Activated CD8-positive, alpha-beta T cell treated with anti-CD3 and anti-CD28 coated beads, Interleukin-2, amount 10 ng/mL, durations not matched to agents 7 days and 5 days (primary cell): ENCODE results near the gene SIGLEC10. TPM values are rescaled to one million over a fixed set of nuclear protein-coding genes. Genes with fewer than 3 reads are reported as not detected.
A peak's percentile ranks its signal among the peaks of the same experiment; 100 is the strongest.

Experiments used
- ATAC-seq: fragments of 150-1000 bp; cut with Tn5 transposase; one replicate; pipeline ENCODE4 v1.10.0; 2021; ENCODE audit warnings: moderate library complexity
- CTCF ChIA-PET: fragments of 350-600 bp; sonication (Branson Sonifier 250); formaldehyde crosslinking; loops from one replicate; lab custom pipeline; 2021; ENCODE audit warnings: antibody characterized with exemption; lab: Charles Lee
- POLR2A ChIA-PET: fragments of 350-600 bp; sonication (Branson Sonifier 250); formaldehyde crosslinking; loops from one replicate; lab custom pipeline; 2021; ENCODE audit warnings: antibody characterized with exemption; lab: Charles Lee
- DNase-seq: peaks from one replicate; pipeline ENCODE4 v3.0.0-alpha.2; 2020
- H3K27ac Mint-ChIP-seq: one replicate; pipeline ENCODE4 v1.8.0; 2021; ENCODE audit warnings: mild to moderate bottlenecking, mixed read lengths
- H3K27me3 Mint-ChIP-seq: one replicate; pipeline ENCODE4 v1.8.0; 2021; ENCODE audit warnings: low read depth, mixed read lengths
- H3K36me3 Mint-ChIP-seq: one replicate; pipeline ENCODE4 v1.8.0; 2021; ENCODE audit warnings: low read depth, mixed read lengths
- H3K4me1 Mint-ChIP-seq: one replicate; pipeline ENCODE4 v1.8.0; 2021; ENCODE audit warnings: low read depth, mixed read lengths
- H3K4me3 Mint-ChIP-seq: one replicate; pipeline ENCODE4 v1.8.0; 2021; ENCODE audit warnings: mild to moderate bottlenecking, mixed read lengths
- H3K9me3 Mint-ChIP-seq: one replicate; pipeline ENCODE4 v1.8.0; 2022; ENCODE audit warnings: mixed read lengths; ENCODE audit not compliant: insufficient read depth
- total RNA-seq, 2 experiments: library from RNA; stranded (reverse); gene quantifications; one replicate each; pipeline ENCODE4 v1.2.3, GENCODE V29; 2021

Gene SIGLEC10
- total RNA-seq, 2 experiments from 2014 or later = 0.83 to 0.92 TPM

GRCh38 chr19:51364200-51365106, 53.0 kb downstream of the SIGLEC10 start:
- Mint-ChIP-seq H3K4me1 (peaks cover 70% of the 10 kb centered on the region), H3K4me3 (peak overlapping the region; percentile 49), H3K27ac (peak overlapping the region; percentile 66), H3K36me3 (peaks cover 33% of the 10 kb centered on the region), H3K27me3 (no peaks in the 10 kb centered on the region), H3K9me3 (no peaks in the 10 kb centered on the region)
- ChIA-PET CTCF (interaction anchor here (1.0 to 3.3 kb wide), 6 partner anchors 10 to 77 kb away, joined by 3 to 27 read pairs (median 5); partner anchors contain the start of gene VSIG10L), POLR2A (interaction anchor here (0.7 to 2.8 kb wide), 4 partner anchors 8 to 31 kb away, joined by 3 to 12 read pairs (median 7); partner anchors contain the start of genes NKG7 and VSIG10L)
- DNase-seq (no peak), ATAC-seq (no peak)

- no peak overlapping the region for H3K4me3 Mint-ChIP-seq
- ATAC-seq (no peak), DNase-seq (no peak)
- H3K27me3 Mint-ChIP-seq = no peaks in the 10 kb centered on the region
- ChIA-PET CTCF (no interaction called here), POLR2A (interaction anchor here (1.3 to 2.7 kb wide), 2 partner anchors 11 to 34 kb away, joined by 3 to 10 read pairs; partner anchors contain the start of gene NKG7)
- H3K4me1 Mint-ChIP-seq = peaks cover 62% of the 10 kb centered on the region
- no peaks in the 10 kb centered on the region for H3K9me3 Mint-ChIP-seq
- H3K36me3 Mint-ChIP-seq = peaks cover 28% of the 10 kb centered on the region
- H3K27ac Mint-ChIP-seq = no peak overlapping the region
Observed at GRCh38 chr19:51361239-51361638, 56.2 kb downstream of the SIGLEC10 start.

Other genes with a start within 250 kb of the SIGLEC10 start
- 1 to 10 TPM; 2.3 to 4.0 TPM for gene CD33, start 192.6 kb downstream of the SIGLEC10 start, total RNA-seq
- not detected for gene SIGLECL1, start 166.6 kb downstream of the SIGLEC10 start, total RNA-seq
- gene IGLON5, start 106.0 kb downstream of the SIGLEC10 start, total RNA-seq = not detected
- gene VSIG10L, start 75.5 kb downstream of the SIGLEC10 start, total RNA-seq = 1 to 10 TPM; 1.8 to 2.0 TPM
- 100 to 1,000 TPM; 137 to 141 TPM for gene ETFB, start 51.3 kb downstream of the SIGLEC10 start, total RNA-seq
- gene CLDND2, start 48.6 kb downstream of the SIGLEC10 start, total RNA-seq = 1 to 10 TPM; 8.5 to 10.0 TPM
- 100 to 1,000 TPM; 401 to 410 TPM for gene NKG7, start 45.0 kb downstream of the SIGLEC10 start, total RNA-seq
- gene LIM2, start 29.7 kb downstream of the SIGLEC10 start, total RNA-seq = not detected
- gene C19orf84, start 27.1 kb downstream of the SIGLEC10 start, total RNA-seq = not detected
- not detected for gene SIGLEC8, start 40.8 kb upstream of the SIGLEC10 start, total RNA-seq
- gene CEACAM18, start 60.9 kb upstream of the SIGLEC10 start, total RNA-seq = not detected
- gene SIGLEC12, start 84.2 kb upstream of the SIGLEC10 start, total RNA-seq = under 1 TPM; 0.34 to 0.53 TPM
- gene SIGLEC6, start 114.0 kb upstream of the SIGLEC10 start, total RNA-seq = under 1 TPM in 1 of 2 experiments, not detected in 1; 0.29 TPM
- gene ZNF175, start 153.6 kb upstream of the SIGLEC10 start, total RNA-seq = 1 to 10 TPM; 8.4 to 9.7 TPM
- not detected for gene SIGLEC5, start 212.8 kb upstream of the SIGLEC10 start, total RNA-seq
- not detected for gene SIGLEC14, start 229.2 kb upstream of the SIGLEC10 start, total RNA-seq